NCI-H1105 (cell line): ENCODE results near the gene DPEP3.
"Not testable (repeated sequence)": the region's sequence is repeated elsewhere in the genome, so short reads cannot be mapped to it uniquely, and the experiment has no call there.

Source experiments
- DNase-seq: peaks from one replicate; lab custom pipeline; 2025; lab: John Stamatoyannopoulos, UW

Gene DPEP3, protein sequence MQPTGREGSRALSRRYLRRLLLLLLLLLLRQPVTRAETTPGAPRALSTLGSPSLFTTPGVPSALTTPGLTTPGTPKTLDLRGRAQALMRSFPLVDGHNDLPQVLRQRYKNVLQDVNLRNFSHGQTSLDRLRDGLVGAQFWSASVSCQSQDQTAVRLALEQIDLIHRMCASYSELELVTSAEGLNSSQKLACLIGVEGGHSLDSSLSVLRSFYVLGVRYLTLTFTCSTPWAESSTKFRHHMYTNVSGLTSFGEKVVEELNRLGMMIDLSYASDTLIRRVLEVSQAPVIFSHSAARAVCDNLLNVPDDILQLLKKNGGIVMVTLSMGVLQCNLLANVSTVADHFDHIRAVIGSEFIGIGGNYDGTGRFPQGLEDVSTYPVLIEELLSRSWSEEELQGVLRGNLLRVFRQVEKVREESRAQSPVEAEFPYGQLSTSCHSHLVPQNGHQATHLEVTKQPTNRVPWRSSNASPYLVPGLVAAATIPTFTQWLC

GRCh38 chr16:67979955-67980678 lies at the start of gene DPEP3:
TSS of gene DPEP3 (minus strand) at chr16:67980499. CDS start at chr16:67980380, 119 bp downstream.
- DNase-seq: no peak

DNA sequence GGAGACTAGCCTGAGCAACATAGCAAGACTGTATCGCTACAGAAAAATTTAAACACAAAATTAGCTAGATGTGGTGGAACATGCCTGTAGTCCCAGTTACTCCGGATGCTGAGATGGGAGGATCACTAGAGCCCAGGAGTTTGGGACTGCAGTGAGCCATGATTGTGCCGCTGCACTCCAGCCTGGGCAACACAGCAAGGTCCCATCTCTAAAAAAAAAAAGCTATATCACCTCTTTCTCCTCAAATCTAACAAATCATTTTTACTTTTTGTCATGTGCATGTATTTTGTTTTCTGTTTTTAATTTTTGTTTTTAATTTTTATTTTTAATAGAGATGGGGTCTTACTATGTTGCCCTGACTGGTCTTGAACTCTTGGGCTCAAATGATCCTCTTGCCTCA lies 48.7 kb upstream of the DPEP3 start:
- no peak for DNase-seq

DNA sequence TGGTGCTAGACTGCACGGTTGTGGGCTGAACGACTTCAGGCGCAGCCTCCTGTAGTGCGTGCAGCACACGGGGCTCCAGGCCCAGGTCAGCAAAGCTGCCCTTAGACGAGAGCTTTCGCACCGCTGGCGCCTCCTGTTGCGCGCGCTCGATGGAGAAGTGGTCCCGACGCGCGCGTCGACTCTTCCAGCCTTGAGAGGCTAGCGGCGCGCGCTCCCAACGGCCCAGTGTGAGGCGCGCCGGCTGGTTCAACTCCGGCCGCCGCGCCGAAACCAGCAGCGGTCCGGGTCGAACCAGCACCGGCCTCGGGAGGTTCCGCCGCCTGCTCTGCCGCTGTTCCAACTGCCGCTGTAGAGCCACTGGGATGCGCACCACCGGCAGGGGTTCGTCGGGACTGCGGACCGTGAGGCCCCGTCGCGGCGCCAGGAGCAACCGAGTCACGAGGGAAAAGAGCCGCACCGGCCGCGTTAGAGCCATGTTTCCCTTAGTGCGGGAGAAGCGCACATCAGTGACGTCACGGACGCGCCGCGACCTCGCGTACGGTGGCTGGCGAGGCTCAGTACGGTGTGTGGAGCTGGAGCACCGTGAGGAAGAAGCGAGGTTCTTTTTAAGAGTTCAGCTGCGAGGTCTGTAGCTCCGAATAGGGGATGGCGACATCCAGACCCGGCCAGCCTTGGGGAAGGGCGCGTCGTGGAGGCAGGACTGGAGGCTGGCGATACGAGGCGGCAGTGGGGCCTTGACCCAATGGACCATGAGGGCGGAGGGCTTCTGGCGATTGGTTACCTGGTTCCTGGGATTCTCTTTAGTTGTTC lies 42.6 kb upstream of the DPEP3 start, which contains the start of the genes DDX28 and DUS2:
DDX28 (minus strand) TSS at position 505 of the 810 bp plus-strand sequence; CDS start at position 475, 30 bp downstream.
DUS2 (plus strand) TSS at position 557 of the 810 bp plus-strand sequence. CDS start 14,740 bp downstream, outside the sequence.
- peak; percentile 61 for DNase-seq

- DNase-seq: no peak
These were observed 42.0 kb upstream of the DPEP3 start for GRCh38 chr16:68022278-68022727.

DNA sequence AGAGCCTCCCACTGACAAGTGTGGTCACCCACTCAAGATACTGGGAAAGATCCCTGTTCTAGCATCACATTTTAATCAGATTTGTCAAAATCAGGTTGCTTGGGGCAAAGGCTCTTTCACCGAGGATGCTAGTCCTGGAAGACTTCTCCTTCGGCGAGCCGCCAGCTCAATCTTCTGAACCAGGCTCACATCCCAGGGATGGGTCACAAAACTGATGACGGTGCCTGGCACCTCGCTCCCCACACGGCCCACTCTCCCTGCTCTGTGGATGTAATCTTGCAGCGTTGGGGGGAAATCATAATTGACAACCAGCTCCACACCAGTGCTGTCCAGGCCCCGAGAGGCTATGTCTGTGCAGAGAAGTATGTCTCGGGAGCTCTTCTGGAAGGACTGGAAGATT lies 41.2 kb upstream of the DPEP3 start:
- DNase-seq: no peak

GRCh38 chr16:68019167-68019680 lies 38.9 kb upstream of the DPEP3 start:
- no peak for DNase-seq

- no peak for DNase-seq
These were observed 35.4 kb upstream of the DPEP3 start, which contains the start of gene DPEP2NB for GRCh38 chr16:68015681-68016080. TSS of gene DPEP2NB (minus strand) at chr16:68015911. CDS start at chr16:68015770, 141 bp downstream.

GRCh38 chr16:68013440-68013839 lies 33.1 kb upstream of the DPEP3 start:
- DNase-seq: no peak

- DNase-seq: not testable (repeated sequence)
These were observed 29.6 kb upstream of the DPEP3 start for GRCh38 chr16:68009872-68010271.

DNA sequence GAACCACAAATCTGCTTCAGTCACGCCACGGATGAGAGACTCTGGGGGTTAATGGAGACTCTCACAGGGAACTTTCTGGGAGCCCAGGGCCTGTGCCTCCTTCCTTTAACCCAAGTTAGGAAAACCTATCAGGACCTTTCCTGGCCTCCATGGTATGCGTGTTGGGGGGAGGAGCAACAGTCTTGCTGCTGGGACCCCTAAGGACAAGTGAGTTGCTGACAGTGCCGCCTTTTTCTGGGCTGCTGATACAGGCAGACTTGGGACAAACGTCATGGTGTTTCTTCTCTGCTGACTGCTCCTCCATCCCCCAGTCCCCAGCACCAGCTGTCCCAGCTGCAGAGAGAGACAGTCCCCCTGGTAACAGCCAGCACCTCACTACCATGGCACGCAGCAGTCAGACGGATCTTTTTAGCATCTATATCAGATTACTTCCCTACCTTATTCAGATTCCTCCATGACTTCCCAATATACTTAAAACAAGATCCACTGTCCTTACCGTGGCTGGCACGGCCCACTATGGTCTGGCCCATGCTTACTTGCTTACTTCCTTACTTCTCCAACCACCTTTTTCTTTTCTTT lies 28.9 kb upstream of the DPEP3 start:
- DNase-seq: no peak

DNA sequence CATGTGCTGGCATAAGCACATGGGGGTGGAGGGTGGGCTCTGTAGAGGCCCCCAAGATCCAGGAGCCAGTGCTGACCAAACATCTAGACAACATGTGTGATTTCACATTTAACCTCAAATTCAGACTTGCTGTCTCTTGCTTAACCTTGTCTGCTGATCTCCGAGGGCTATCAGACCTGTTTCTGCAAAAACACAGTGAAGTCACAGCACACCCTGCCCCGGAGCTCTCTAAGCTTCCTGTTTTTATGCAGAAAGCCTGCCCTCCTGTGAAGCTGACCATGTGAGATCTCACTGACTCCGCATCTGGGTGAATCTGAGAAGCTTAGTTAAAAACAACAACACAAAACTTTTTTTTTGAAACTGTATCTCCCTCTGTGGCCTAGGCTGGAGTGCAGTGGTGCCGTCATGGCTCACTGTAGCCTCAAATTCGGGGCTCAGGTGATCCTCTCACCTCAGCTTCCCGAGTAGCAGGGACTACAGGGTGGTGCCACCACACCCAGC lies 25.5 kb upstream of the DPEP3 start:
- no peak for DNase-seq

GRCh38 chr16:68005211-68005610 lies 24.9 kb upstream of the DPEP3 start:
- DNase-seq: no peak

GRCh38 chr16:68003031-68003430 lies 22.7 kb upstream of the DPEP3 start:
- DNase-seq: no peak

DNA sequence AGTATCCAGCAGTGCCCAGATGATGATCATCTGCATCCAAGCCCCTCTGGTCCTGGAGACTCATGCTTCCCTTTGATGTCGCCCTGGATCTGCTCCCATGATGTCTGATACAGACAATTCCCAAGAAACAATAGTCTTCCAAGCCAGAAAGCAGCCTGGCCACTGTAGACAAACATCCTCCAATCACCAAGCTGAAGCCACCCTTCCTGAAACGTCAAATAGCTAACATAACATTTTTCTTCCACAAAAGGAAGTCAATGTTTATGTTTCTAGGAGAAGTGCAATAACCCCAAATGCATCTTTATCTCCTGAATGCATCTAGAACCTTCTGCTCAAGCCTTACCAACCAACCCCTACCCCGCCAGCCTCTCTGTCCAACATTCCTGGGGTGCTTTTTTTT lies 20.2 kb upstream of the DPEP3 start:
- DNase-seq: no peak

DNA sequence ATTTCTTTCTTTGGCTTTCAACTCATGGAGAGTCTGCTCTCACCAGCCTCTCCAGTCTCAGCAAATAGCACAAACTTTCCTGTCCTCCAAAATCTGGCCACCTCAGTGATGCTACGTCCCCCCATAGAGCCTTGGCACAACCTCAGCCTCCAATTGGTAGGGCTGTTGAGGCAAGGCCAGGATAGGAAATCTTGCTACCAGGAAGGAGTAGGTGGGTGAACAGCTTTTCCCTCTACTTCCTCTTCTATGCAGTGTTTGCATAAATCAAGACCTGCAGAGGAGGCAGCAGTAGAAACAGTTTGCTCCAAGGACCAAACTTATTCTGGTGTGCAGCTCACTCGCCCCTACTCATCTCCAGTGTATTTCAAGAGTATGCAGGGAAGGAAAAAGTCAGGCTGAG lies 19.7 kb upstream of the DPEP3 start:
- DNase-seq: no peak

DNA sequence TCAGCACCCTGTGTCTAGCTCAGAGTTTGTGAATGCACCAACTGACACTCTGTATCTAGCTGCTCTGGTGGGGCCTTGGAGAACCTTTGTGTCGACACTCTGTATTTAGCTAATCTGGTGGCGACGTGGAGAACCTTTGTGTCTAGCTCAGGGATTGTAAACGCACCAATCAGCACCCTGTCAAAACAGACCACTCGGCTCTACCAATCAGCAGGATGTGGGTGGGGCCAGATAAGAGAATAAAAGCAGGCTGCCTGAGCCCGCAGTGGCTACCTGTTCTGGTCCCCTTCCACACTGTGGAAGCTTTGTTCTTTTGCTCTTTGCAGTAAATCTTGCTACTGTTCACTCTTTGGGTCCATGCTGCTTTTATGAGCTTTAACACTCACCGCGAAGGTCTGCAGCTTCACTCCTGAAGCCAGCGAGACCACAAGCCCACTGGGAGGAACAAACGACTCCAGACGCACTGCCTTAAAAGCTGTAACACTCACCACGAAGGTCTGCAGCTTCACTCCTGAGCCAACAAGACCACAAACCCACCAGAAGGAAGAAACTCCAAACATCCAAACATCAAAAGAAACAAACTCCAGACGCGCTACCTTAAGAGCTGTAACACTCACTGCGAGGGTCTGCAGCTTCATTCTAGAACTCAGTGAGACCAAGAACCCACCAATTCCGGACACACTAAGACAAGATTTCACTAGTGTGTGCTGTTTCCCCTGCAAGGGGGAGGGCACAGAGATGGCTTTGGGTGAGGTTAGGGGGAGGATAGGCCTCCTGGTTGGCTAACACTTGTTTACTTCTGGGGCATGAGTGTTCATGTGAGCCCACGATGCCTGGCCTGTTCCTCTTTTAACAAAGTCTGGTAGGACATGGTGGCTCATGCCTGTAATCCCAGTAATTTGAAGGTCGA lies 18.7 kb upstream of the DPEP3 start, which contains the start of gene DPEP2:
DPEP2 (minus strand) TSS at position 706 of the 910 bp plus-strand sequence. CDS start 6,272 bp downstream, outside the sequence.
- not testable (repeated sequence) for DNase-seq

DNA sequence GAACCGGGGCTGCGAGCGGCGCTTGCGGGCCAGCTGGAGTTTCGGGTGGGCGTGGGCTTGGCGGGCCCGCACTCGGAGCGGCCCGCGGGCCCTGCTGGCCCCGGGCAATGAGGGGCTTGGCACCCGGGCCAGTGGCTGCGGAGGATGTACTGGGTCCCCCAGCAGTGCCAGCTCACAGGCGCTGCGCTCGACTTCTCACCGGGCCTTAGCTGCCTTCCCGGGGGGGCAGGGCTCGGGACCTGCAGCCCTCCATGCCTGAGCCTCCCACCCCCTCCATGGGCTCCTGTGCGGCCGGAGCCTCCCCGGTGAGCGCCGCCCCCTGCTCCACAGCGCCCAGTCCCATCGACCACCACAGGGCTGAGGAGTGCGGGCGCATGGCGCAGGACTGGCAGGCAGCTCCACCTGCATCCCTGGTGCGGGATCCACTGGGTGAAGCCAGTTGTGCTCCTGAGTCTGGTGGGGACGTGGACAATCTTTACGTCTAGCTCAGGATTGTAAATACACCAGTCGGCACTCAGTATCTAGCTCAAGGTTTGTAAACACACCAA lies 18.0 kb upstream of the DPEP3 start:
- not testable (repeated sequence) for DNase-seq

- DNase-seq: no peak
These were observed 16.4 kb upstream of the DPEP3 start for GRCh38 chr16:67996666-67997065.

- DNase-seq: no peak
These were observed 15.1 kb upstream of the DPEP3 start for GRCh38 chr16:67995423-67995822.
